NCI-H2196 (cell line): ENCODE measurements around the gene PSMG2.
"Not testable (repeated sequence)": the region's sequence is repeated elsewhere in the genome, so short reads cannot be mapped to it uniquely, and the experiment has no call there.

Source experiments
- DNase-seq: peaks from one replicate; lab custom pipeline; 2025; ENCODE audit not compliant: unreplicated experiment; lab: John Stamatoyannopoulos, UW

The PSMG2 gene

GRCh38 chr18:12758566-12758965, 55.7 kb downstream of the PSMG2 start:
- DNase-seq, result not testable (repeated sequence)

- DNase-seq, result peak; percentile 74
These were observed 62.3 kb downstream of the PSMG2 start for GRCh38 chr18:12765126-12765525.

GRCh38 chr18:12765586-12765985, 62.7 kb downstream of the PSMG2 start:
- no peak for DNase-seq

GRCh38 chr18:12766986-12767433, 64.2 kb downstream of the PSMG2 start:
- no peak for DNase-seq

GRCh38 chr18:12767580-12768155, 64.8 kb downstream of the PSMG2 start:
- DNase-seq, result no peak

GRCh38 chr18:12768625-12769024, 65.8 kb downstream of the PSMG2 start:
- no peak for DNase-seq

- no peak for DNase-seq
These were observed 66.3 kb downstream of the PSMG2 start for GRCh38 chr18:12769136-12769535.

- no peak for DNase-seq
These were observed 67.0 kb downstream of the PSMG2 start for GRCh38 chr18:12769644-12770440.

GRCh38 chr18:12770469-12771219, 67.8 kb downstream of the PSMG2 start:
- no peak for DNase-seq

- DNase-seq, result no peak
These were observed 69.3 kb downstream of the PSMG2 start for GRCh38 chr18:12772111-12772510.

GRCh38 chr18:12773369-12773768, 70.5 kb downstream of the PSMG2 start:
- DNase-seq, result no peak

- DNase-seq, result no peak
These were observed 72.1 kb downstream of the PSMG2 start for GRCh38 chr18:12774982-12775381.
